Measurements from ENCODE around the gene OR11H6.
"Not testable (repeated sequence)": the region's sequence is repeated elsewhere in the genome, so short reads cannot be mapped to it uniquely, and the experiment has no call there.

The OR11H6 gene

GRCh38 chr14:20209595-20209994, 13.9 kb upstream of the OR11H6 start:
- no peak for DNase-seq
- H3K27me3 ChIP-seq (ENCODE audit: control insufficient read depth in 1 of 2, insufficient read depth in 1 of 2, low read length in 2 of 2), result no peaks in the 10 kb centered on the region
- no peak overlapping the region for H3K4ac ChIP-seq (ENCODE audit: low read depth in 1 of 2, low read length in 2 of 2)
- H3K4me3 ChIP-seq (ENCODE audit: insufficient read depth in 1 of 2, low read depth in 1 of 2, low read length in 2 of 2), result no peak overlapping the region
- no peak overlapping the region for H3K23ac ChIP-seq (ENCODE audit: low read length in 2 of 2)
- H3K79me1 ChIP-seq (replicated peaks; ENCODE audit: low read length, poor library complexity, severe bottlenecking), result no peaks in the 10 kb centered on the region
- H2BK12ac ChIP-seq (ENCODE audit: low read length in 2 of 2), result no peak overlapping the region
- no peak overlapping the region for H3K4me2 ChIP-seq (ENCODE audit: low read length, poor library complexity, severe bottlenecking)
- no peak overlapping the region for H4K91ac ChIP-seq (ENCODE audit: low read length)
- no peak overlapping the region for H3K18ac ChIP-seq (ENCODE audit: low read depth in 1 of 2, low read length in 2 of 2)
- H4K8ac ChIP-seq (ENCODE audit: low read length), result no peak overlapping the region
- no peaks in the 10 kb centered on the region for H3K9me3 ChIP-seq (ENCODE audit: control insufficient read depth, low read length)
- 91% methylated on average over 2 of the region's 2 CpGs for WGBS
- no peak overlapping the region for H3K27ac ChIP-seq (ENCODE audit: low read length, poor library complexity, severe bottlenecking)
- no peak overlapping the region for H2BK15ac ChIP-seq (ENCODE audit: low read depth, poor library complexity, severe bottlenecking)
- no peak overlapping the region for H2BK5ac ChIP-seq (ENCODE audit: low read depth, low read length, poor library complexity, severe bottlenecking)
- H3K9ac ChIP-seq (ENCODE audit: low read length), result no peak overlapping the region
- no peak overlapping the region for H3K14ac ChIP-seq (ENCODE audit: low read length in 2 of 2)
- no peak overlapping the region for H2BK120ac ChIP-seq (ENCODE audit: low read depth, low read length)
- H3K4me1 ChIP-seq (ENCODE audit: control insufficient read depth, insufficient read depth, low read depth, low read length), result no peaks in the 10 kb centered on the region
- no peak overlapping the region for H2AK5ac ChIP-seq (ENCODE audit: low read length, severe bottlenecking)
- no peak overlapping the region for H2AFZ ChIP-seq (ENCODE audit: low read depth, low read length)
- H3K36me3 ChIP-seq (ENCODE audit: control insufficient read depth in 1 of 2, insufficient read depth in 2 of 2, low read depth in 1 of 2, low read length in 2 of 2), result no peaks in the 10 kb centered on the region

- H2BK5ac ChIP-seq (ENCODE audit: low read depth, low read length, poor library complexity, severe bottlenecking); H3K4me1 ChIP-seq (ENCODE audit: control insufficient read depth, insufficient read depth, low read depth, low read length); H3K18ac ChIP-seq (ENCODE audit: low read depth in 1 of 2, low read length in 2 of 2); H3K36me3 ChIP-seq (ENCODE audit: control insufficient read depth in 1 of 2, insufficient read depth in 2 of 2, low read depth in 1 of 2, low read length in 2 of 2); H3K9ac ChIP-seq (ENCODE audit: low read length); H3K79me1 ChIP-seq (replicated peaks; ENCODE audit: low read length, poor library complexity, severe bottlenecking); H2BK12ac ChIP-seq (ENCODE audit: low read length in 2 of 2); H3K27me3 ChIP-seq (ENCODE audit: control insufficient read depth in 1 of 2, insufficient read depth in 1 of 2, low read length in 2 of 2); H4K91ac ChIP-seq (ENCODE audit: low read length); H3K4me3 ChIP-seq (ENCODE audit: insufficient read depth in 1 of 2, low read depth in 1 of 2, low read length in 2 of 2); H3K14ac ChIP-seq (ENCODE audit: low read length in 2 of 2); H3K27ac ChIP-seq (ENCODE audit: low read length, poor library complexity, severe bottlenecking); H2AFZ ChIP-seq (ENCODE audit: low read depth, low read length); H3K4me2 ChIP-seq (ENCODE audit: low read length, poor library complexity, severe bottlenecking); H3K23ac ChIP-seq (ENCODE audit: low read length in 2 of 2); H3K4ac ChIP-seq (ENCODE audit: low read depth in 1 of 2, low read length in 2 of 2); H2BK120ac ChIP-seq (ENCODE audit: low read depth, low read length); H2BK15ac ChIP-seq (ENCODE audit: low read depth, poor library complexity, severe bottlenecking); H3K9me3 ChIP-seq (ENCODE audit: control insufficient read depth, low read length); DNase-seq; H4K8ac ChIP-seq (ENCODE audit: low read length); H2AK5ac ChIP-seq (ENCODE audit: low read length, severe bottlenecking): not testable (repeated sequence)
- 100% methylated on average over 12 of the region's 28 CpGs for WGBS
These were observed 11.1 kb upstream of the OR11H6 start for GRCh38 chr14:20212406-20212805.

GRCh38 chr14:20215196-20215595, 8.3 kb upstream of the OR11H6 start:
- H3K27ac ChIP-seq (ENCODE audit: low read length, poor library complexity, severe bottlenecking), result no peak overlapping the region
- no peak overlapping the region for H3K4me2 ChIP-seq (ENCODE audit: low read length, poor library complexity, severe bottlenecking)
- H2AFZ ChIP-seq (ENCODE audit: low read depth, low read length), result no peak overlapping the region
- H3K79me1 ChIP-seq (replicated peaks; ENCODE audit: low read length, poor library complexity, severe bottlenecking), result no peaks in the 10 kb centered on the region
- no peak overlapping the region for H2AK5ac ChIP-seq (ENCODE audit: low read length, severe bottlenecking)
- no peaks in the 10 kb centered on the region for H3K9me3 ChIP-seq (ENCODE audit: control insufficient read depth, low read length)
- no peak overlapping the region for H3K18ac ChIP-seq (ENCODE audit: low read depth in 1 of 2, low read length in 2 of 2)
- H3K23ac ChIP-seq (ENCODE audit: low read length in 2 of 2), result no peak overlapping the region
- H4K91ac ChIP-seq (ENCODE audit: low read length), result no peak overlapping the region
- H3K4ac ChIP-seq (ENCODE audit: low read depth in 1 of 2, low read length in 2 of 2), result no peak overlapping the region
- DNase-seq, result no peak
- H3K4me1 ChIP-seq (ENCODE audit: control insufficient read depth, insufficient read depth, low read depth, low read length), result no peaks in the 10 kb centered on the region
- H2BK12ac ChIP-seq (ENCODE audit: low read length in 2 of 2), result no peak overlapping the region
- no CpG with 5 or more reads among the region's 2 CpGs for WGBS
- no peak overlapping the region for H2BK5ac ChIP-seq (ENCODE audit: low read depth, low read length, poor library complexity, severe bottlenecking)
- no peak overlapping the region for H2BK120ac ChIP-seq (ENCODE audit: low read depth, low read length)
- H3K9ac ChIP-seq (ENCODE audit: low read length), result no peak overlapping the region
- no peaks in the 10 kb centered on the region for H3K27me3 ChIP-seq (ENCODE audit: control insufficient read depth in 1 of 2, insufficient read depth in 1 of 2, low read length in 2 of 2)
- no peak overlapping the region for H3K14ac ChIP-seq (ENCODE audit: low read length in 2 of 2)
- H2BK15ac ChIP-seq (ENCODE audit: low read depth, poor library complexity, severe bottlenecking), result no peak overlapping the region
- H3K4me3 ChIP-seq (ENCODE audit: insufficient read depth in 1 of 2, low read depth in 1 of 2, low read length in 2 of 2), result no peak overlapping the region
- H4K8ac ChIP-seq (ENCODE audit: low read length), result no peak overlapping the region
- no peaks in the 10 kb centered on the region for H3K36me3 ChIP-seq (ENCODE audit: control insufficient read depth in 1 of 2, insufficient read depth in 2 of 2, low read depth in 1 of 2, low read length in 2 of 2)

GRCh38 chr14:20219033-20219432, 4.5 kb upstream of the OR11H6 start:
- Histone ChIP-seq H3K4me1 (ENCODE audit: control insufficient read depth, insufficient read depth, low read depth, low read length) (no peaks in the 10 kb centered on the region), H3K9me3 (ENCODE audit: control insufficient read depth, low read length) (peaks cover 4% of the 10 kb centered on the region), H3K4me2 (ENCODE audit: low read length, poor library complexity, severe bottlenecking) (no peak overlapping the region), H3K27ac (ENCODE audit: low read length, poor library complexity, severe bottlenecking) (no peak overlapping the region), H2AK5ac (ENCODE audit: low read length, severe bottlenecking) (no peak overlapping the region), H2BK12ac (ENCODE audit: low read length in 2 of 2) (no peak overlapping the region), H3K18ac (ENCODE audit: low read depth in 1 of 2, low read length in 2 of 2) (no peak overlapping the region), H4K91ac (ENCODE audit: low read length) (no peak overlapping the region), H3K4ac (ENCODE audit: low read depth in 1 of 2, low read length in 2 of 2) (no peak overlapping the region), H3K27me3 (ENCODE audit: control insufficient read depth in 1 of 2, insufficient read depth in 1 of 2, low read length in 2 of 2) (no peaks in the 10 kb centered on the region), H3K23ac (ENCODE audit: low read length in 2 of 2) (no peak overlapping the region), H4K8ac (ENCODE audit: low read length) (no peak overlapping the region), H2BK15ac (ENCODE audit: low read depth, poor library complexity, severe bottlenecking) (no peak overlapping the region), H2BK120ac (ENCODE audit: low read depth, low read length) (no peak overlapping the region), H3K14ac (ENCODE audit: low read length in 2 of 2) (no peak overlapping the region), H3K79me1 (replicated peaks; ENCODE audit: low read length, poor library complexity, severe bottlenecking) (no peaks in the 10 kb centered on the region), H3K9ac (ENCODE audit: low read length) (no peak overlapping the region), H3K36me3 (ENCODE audit: control insufficient read depth in 1 of 2, insufficient read depth in 2 of 2, low read depth in 1 of 2, low read length in 2 of 2) (no peaks in the 10 kb centered on the region), H2AFZ (ENCODE audit: low read depth, low read length) (no peak overlapping the region), H3K4me3 (ENCODE audit: insufficient read depth in 1 of 2, low read depth in 1 of 2, low read length in 2 of 2) (no peak overlapping the region), H2BK5ac (ENCODE audit: low read depth, low read length, poor library complexity, severe bottlenecking) (no peak overlapping the region)
- 33% methylated on average over 4 of the region's 4 CpGs for WGBS
- no peak for DNase-seq
